HG03432 (cell line): ENCODE results near the gene JPH4.
"Not testable (repeated sequence)": the region's sequence is repeated elsewhere in the genome, so short reads cannot be mapped to it uniquely, and the experiment has no call there.

Experiments
- ATAC-seq: cut with Tn5 transposase; IDR thresholded peaks from one replicate; pipeline ENCODE4 v1.9.1; 2021; ENCODE audit warnings: mild to moderate bottlenecking, moderate library complexity; ENCODE audit not compliant: unreplicated experiment

The JPH4 gene

DNA sequence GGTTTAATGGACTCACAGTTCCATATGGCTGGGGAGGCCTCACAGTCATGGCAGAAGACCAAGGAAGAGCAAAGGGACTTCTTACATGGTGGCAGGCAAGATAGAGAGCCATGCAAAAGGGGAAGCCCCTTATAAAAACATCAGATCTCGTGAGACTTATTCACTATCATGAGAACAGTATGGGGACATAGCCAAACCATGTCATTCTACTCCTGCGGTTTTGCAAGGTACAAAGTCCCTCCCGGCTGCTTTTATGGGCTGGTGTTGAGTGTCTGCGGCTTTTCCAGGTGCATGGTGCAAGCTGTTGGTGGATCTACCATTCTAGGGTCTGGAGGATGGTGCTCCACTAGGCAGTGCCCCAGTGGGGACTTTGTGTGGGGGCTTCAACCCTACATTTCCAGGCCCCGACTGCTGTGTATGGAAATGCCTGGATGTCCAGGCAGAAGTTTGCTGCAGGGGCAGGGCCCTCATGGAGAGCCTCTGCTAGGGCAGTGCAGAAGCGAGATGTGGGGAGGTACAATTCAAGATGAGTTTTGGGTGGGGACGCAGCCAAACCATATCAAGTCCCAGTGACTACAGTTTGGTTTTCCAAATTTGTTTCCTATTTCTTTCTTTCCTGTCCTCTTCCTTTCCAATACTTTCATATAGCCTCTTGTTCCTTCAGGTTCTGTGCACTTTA, 31.0 kb upstream of the JPH4 start:
- ATAC-seq: not testable (repeated sequence)

DNA sequence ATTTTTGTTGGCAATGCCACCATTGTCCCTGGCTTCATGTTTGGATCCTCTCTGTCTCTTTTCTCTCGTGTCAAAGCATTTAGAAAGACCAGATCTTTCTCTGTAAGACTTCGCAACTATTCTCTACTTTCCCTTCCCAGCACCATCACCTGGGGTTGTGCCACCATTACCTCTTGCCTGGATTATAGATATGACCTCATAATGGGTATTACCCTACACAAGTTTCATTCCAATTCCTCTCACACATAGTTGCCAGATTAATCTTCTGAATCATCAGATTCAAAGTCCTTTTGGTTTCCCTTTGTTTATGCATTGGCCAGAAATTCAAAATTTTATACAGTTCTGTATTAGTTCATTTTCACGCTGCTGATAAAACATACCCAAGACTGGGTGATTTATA, 30.4 kb upstream of the JPH4 start:
- no peak for ATAC-seq

DNA sequence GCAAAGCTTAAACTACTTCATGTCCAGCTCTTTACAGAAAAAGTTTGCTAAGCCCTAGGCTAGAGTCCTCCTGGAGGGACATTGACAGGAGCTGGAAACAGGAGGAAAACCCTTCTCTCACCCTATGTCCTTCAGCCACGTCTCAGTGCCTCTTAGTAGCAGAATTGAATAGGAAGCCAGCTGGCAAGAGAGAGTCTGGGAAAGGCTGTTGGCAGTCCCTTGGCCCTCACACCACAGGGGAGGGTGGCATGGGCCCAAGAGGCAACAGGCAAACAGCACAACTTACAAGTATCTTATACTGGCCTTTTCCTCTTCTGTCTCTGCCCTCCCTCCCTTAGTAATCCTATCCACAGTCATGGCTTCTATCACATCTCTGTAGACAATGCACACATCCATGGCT, 29.9 kb upstream of the JPH4 start:
- no peak for ATAC-seq

DNA sequence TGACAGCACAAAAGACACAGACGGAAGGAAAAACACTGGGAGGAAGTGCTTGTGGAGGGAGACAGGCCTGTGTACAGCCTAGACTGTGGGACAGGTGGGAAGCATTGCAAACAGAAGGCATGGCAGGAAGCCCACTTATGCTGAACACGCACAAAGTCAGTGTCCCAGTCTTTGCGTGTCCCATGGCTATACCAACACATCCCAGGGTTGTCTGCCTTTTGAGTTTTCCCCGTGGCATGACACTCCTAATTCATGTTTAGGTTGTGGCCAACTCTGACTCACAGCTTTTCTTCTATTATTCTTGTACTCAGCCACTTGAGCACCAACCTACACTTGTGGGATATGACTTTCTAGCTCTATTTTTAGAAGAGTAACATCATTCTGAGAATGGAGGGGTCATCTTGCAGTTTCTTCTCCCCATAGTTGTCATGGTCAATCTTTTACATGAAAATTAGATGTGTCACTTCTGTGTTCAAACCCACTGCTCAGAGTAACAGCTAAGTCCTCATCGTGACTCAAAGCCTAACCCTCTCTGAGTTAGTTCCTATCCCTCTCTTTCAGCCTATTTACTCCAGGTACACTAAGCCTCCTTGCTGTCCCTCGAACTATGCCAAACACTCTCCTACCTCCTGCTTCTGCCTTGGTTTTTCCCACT, 27.5 kb upstream of the JPH4 start:
- ATAC-seq: peak; percentile 88

DNA sequence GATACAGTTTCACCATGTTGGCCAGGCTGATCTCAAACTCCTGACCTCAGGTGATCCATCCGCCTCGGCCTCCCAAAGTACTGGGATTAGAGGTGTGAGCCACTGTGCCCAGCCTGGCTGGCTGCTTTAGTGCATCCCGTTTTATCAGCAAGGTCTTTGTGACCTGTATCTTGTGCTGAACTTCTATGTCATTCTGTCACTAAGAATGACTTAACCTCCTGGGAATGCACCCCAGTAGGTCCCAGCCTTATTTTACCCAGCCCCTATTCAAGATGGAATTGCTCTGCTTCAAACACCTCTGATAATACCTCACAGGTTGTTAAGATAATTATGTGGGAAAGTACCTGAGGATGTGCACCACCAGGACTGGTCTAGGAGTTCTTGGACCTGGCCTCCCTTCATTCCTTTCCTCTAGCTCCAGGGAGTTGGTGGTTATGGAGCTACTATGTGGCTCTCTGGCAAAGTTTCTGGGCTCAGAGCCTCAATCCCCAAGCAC, 26.1 kb upstream of the JPH4 start:
- ATAC-seq: no peak

DNA sequence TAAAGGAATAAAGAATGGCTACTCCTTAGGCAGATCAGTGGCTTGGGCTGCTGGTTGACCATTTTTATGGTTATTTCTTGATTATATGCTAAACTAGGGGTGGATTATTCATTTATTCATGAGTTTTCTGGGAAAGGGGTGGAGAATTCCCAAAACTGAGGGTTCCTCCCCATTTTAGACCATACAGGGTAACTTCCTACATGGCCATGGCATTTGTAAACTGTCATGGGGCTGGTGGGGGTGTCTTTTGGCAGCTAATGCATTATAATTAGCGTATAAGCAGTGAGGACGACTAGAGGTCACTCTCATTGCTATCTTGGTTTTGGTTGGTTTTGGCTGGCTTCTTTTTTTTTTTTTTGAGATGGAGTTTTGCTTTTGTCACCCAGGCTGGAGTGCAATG, 25.6 kb upstream of the JPH4 start:
- ATAC-seq: no peak

DNA sequence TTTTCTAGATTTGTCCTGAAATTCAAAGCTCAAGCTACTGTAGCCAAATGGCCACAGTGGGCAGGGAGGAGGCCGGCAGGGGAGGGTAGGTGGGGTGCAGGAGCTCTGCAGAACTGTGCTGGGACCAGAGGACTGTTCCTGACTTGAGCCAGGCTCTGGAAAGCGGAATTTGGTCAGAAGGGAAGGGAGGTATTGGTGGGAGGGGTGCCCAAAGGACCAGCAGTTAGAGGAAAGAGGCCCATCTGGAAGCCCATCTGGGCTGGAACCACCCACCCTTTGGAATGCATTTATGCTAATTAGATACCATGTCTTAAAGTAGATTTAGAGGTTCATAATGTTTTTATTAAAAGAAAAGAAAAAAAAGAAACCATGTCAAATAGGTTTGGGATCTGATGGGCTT, 24.5 kb upstream of the JPH4 start:
- no peak for ATAC-seq

DNA sequence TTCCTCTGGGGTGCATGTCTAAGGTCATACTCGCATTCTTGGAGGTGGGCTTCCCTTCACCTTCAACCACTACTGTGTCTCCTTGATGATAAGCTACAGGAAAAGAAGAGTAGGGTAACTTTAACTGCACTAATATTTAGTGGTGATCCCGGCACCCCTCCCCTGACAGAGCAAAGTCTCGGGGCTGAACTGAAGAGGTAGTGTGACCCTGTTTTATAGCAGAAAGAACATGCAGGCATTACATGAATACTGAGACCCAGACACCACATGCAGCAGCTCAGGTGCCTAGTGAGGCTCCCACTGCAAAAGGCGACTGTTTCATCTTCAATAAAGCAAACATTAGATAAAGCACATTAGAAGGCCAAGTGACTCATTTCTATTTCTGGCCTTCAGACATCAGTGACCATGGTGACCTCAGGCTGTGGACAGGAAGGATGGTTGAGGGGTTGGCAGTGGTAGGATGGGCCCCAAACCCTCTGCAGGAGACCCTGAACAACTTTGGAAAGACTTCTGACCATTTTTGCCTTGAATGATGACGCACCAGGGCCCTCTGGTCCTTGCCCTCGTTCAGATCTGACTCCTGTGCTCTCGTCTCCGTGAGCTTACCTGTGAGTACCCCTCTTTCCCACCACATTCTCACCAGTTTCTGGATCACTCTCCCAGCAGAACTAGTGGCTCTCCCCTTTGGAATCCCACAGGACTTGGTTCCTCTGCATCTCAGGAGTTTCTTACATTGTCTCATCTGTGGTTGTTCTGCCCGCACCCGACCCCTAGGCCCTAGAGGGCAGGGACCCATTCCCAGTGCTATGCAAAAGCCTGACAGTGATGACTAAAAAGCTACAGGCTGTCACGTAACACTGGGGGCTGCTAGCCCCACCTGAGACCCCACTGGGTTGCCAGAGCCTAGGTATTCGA, 23.8 kb upstream of the JPH4 start:
- ATAC-seq: no peak

DNA sequence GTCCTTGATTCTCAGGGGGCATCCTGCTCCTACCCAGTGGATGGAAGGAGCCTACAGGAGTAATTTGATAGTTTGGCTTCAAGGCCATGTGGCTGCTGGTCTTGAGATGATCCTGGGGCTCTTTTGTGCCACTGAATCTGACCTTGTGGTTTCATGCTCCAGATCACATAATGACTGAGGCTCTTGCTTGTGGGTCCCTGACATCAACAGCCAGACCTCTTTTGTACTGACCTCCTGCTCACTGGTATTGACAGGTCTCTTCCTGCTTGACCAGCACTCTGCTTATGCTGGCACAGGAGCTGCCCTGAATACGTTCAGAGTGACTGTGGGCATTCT, 23.2 kb upstream of the JPH4 start:
- ATAC-seq: peak; percentile 20

DNA sequence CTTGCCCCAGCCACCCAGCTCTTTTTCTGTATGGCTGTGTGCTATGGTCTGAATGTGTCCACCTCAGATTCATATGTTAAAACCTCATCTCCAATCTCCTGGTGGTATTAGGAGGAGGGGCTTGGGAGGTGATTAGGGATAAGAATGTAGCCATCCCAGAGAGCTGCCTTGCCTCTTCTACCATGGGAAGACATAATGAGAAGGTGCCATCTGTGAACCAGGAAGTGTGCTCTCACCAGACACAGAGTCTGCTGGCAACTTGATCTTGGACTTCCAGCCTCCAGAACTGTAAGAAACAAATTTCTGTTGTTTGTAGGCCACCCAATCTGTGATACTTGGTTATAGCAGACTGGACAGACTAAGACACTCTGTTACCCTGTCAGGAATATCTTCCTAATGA, 22.8 kb upstream of the JPH4 start:
- no peak for ATAC-seq

DNA sequence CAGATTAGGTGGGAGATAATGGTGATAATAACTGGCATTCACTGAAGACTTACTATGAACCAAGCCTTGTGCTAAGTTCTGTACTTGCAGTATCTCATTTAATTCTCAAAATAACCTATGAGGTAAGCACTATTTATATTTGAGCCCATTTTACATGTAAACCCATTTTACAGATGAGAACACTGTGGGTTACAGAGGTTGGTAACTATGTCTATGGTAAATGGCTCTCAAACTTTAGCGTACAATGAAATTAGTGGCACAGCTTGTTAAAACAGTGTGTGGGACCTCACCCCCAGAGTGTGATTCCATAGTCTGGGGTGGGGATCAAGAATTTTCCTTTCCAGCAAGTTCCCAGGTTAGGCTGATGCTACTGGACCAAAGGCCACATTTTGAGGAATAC, 22.2 kb upstream of the JPH4 start:
- no peak for ATAC-seq

DNA sequence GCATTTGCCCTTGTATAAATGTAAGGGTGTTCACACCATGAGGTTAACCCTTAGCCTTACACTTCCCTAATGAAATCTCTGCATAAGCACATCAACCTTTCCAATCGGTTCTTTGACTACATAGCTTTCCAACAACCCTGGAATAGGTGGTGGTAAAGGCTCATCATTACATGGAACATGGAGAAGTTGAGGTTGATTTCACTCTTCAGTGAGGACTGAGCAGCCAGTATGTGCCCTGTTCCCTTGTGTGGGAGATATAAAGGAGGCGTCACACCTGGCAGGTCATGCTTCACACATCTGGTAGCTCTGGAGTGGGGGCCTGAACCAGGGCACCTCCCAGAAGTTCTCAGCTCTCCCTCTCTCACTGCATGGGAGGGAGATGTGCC, 21.7 kb upstream of the JPH4 start:
- ATAC-seq: no peak

DNA sequence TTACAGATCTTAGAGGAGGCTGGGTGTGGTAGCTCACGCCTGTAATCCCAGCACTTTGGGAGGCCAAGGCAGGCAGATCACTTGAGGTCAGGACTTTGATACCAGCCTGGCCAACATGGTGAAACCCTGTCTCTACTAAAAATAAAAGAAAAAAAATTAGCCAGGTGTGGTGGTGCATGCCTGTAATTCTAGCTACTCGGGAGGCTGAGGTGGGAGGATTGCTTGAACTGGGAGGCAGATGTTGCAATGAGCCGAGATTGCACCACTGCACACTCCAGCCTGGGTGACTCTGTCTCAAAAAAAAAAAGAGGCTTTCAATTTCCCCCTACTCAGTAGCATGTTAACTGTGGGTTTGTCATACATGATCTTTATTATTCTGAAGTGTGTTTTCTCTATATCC, 15.6 kb upstream of the JPH4 start:
- ATAC-seq: not testable (repeated sequence)

DNA sequence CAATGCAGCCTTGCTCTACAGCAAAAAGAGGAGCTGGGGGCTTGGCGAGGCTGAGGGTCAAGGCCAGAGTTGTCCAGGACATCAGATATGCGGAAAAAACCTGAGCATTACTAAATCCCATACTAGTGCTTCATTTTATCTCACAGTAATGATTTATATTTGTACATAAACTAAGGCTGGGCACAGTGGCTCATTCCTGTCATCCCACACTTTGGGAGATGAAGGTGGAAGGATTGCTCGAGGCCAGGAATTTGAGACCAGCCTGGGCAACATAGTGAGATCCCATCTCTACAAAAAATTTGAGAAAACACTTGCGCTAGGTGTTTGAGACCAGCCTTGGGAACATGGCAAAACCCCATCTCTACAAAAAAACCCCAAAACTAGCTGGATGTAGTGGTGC, 11.6 kb upstream of the JPH4 start:
- ATAC-seq: no peak

DNA sequence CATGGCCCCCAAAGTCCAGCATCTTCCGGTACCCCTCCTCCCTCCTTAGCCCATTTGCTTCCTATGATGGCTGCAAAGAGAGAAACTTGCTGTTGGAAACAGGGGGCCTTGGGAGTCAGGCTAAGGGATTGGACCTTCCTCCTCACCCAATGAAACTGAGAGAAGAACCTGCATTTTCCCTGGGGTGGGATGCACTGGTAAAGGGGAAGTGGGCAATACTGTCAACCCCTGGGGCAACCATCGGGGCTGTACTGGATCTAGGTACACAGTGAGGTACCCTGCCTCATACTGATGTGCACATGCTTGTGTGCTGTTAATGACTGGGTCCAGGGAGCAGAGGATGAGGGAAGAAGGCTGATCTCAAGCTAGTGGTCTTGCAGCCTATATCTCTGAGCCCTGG, 11.0 kb upstream of the JPH4 start:
- ATAC-seq: no peak

DNA sequence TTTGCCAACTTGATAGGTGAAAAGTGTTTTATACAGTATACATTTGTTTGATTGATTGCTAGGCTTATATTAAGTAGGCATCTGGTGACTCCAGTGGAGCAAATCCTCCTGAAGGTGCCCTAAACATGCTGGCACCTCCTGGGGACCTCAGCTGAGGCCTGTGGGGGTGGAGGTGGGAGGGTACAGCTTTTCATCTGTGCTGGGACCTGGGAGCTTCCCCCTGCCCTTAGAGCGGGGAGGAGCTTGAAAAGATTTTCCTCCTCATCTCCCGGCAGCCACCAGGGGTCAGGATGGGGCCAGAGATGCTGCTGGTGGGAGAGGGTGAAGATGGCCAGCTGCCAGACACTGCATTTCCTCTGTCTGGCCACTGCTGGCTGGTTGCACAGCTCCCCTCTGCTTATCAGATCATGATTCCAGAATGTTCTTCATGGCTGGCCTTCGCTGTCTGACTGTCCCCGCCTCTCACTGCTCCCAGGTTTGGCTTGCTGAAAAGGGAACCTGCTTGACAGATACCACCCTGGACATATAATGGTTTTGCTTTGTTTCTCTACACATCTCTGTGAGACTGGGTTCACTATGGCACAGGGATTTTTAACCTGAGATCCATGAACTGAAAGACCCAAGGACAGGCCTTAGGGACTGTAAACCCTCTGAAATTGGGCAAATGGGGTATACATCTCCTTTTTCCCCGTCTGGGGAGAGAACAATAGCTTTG, 10.5 kb upstream of the JPH4 start:
- peak; percentile 98 for ATAC-seq

DNA sequence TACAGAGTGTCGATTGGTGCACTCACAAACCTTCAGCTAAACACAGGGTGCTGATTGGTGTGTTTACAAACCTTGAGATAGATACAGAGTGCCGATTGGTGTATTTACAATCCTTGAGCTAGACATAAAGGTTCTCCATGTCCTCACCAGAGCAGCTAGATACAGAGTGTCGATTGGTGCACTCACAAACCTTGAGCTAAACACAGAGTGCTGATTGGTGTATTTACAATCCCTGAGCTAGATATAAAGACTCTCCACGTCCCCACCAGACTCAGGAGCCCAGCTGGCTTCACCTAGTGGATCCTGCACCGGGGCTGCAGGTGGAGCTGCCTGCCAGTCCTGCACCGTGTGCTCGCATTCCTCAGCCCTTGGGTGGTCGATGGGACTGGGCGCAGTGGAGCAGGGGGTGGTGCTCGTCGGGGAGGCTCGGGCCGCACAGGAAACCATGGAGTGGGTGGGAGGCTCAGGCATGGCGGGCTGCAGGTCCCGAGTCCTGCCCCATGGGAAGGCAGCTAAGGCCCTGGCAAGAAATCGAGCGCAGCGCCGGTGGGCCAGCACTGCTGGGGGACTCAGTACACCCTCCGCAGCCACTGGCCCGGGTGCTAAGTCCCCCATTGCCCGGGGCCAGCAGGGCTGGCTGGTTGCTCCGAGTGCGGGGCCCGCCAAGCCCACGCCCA, 6.1 kb upstream of the JPH4 start:
- not testable (repeated sequence) for ATAC-seq

DNA sequence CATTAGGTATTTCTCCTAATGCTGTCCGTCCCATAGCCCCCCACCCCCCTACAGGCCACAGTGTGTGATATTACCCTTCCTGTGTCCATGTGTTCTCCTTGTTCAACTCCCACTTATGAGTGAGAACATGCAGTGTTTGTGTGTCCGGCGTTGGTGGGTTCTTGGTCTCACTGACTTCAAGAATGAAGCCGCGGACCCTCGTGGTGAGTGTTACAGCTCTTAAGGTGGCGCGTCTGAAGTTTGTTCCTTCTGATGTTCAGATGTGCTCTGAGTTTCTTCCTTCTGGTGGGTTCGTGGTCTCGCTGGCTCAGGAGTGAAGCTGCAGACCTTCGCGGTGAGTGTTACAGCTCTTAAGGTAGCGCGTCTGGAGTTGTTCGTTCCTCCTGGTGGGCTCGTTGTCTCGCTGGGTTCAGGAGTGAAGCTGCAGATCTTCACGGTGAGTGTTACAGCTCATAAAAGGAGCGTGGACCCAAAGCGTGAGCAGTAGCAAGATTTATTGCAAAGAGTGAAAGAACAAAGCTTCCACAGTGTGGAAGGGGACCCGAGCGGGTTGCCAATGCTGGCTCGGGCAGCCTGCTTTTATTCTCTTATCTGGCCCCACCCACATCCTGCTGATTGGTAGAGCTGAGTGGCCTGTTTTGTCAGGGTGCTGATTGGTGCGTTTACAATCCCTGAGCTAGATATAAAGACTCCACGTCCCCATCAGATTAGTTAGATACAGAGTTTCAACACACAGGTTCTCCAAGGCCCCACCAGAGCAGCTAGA, 5.4 kb upstream of the JPH4 start:
- not testable (repeated sequence) for ATAC-seq

DNA sequence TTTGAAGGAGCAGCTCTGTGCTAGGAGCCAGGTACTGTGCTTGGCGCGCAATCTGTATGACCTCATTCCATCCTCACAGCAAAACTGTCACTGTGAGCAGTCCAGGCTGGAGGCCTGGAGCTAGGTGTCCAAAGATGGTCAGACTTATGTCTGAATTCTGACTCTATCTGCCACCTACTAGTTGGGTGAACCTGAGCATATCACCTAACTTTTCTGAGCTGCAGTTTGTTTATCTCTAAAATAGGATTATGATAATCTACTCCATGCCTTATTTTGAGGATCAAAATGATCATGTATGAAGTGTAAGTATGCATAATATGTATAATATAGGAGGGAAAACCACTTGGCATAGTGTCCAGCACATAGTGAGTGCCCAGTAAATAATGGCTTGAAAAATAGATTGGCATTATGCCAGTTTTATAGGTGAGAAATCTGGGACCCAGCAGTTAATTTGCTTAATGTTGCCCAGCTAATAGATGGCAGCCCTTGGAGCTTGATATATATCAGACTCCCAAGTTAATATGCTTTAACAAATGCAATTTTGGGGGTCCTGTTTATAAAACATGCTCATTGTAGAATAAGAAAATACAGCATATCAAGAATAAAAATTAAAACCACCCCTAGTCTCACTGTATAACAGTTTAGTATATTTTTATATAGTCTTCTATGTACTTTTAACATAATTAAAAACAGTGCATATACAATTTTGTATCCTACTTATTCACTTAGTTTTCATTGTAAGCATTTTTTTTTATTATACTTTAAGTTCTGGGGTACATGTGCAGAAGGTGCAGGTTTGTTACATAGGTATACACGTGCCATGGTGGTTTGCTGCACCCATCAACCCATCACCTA, 4.5 kb upstream of the JPH4 start:
- ATAC-seq: no peak
